Activated CD4-positive, alpha-beta T cell treated with anti-CD3 and anti-CD28 coated beads, Interleukin-2, amount 50 U/mL, for 1 hour (primary cell): ENCODE measurements around the gene ZNF425.
A peak's percentile ranks its signal among the peaks of the same experiment; 100 is the strongest.
"Not testable (repeated sequence)": the region's sequence is repeated elsewhere in the genome, so short reads cannot be mapped to it uniquely, and the experiment has no call there.

Source experiments
- DNase-seq: peaks from one replicate; pipeline ENCODE4 v3.0.0-alpha.2; 2020

The ZNF425 gene

GRCh38 chr7:149072438-149072775 lies 53.7 kb downstream of the ZNF425 start:
- no peak for DNase-seq

DNA sequence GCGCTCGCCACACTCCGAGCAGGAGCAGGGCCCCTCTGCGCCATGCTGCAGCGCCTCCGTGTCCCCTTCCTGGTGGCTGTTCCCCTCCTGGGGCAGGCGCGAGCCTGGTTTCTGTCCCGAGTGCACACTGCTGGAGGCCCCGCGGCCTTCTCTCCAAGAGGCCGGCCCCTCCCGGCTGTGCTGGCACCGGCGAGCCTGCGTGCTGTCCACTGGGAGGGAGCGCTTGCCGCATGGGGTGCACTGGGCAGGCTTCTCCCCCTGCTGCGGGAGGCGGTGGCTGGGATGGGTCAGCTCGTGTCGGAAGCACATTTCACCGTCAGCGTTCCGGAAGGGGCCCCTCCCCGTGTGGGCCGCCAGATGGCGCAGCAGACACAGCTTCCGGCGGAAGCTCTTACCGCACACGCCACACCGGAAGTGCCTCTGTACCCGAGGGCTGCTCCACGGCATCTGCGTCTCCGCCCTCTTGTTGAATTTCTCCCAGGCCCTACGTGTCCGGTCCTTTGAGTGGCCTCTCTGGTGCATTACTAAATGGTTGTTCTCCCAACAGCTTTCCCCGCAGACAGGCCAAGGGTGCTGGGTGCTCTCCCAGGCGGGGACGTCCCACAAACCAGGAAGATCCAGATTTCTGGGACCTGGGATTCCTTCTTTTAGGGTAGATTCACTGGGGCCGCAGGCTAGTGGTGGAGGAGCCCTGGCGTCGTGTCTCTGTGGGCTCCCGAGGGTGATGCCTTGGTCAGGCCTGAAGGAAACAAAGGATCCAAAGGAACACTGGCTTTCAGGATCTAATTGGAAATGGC lies 54.3 kb downstream of the ZNF425 start:
- peak; percentile 51 for DNase-seq

GRCh38 chr7:149071182-149071635 lies 54.9 kb downstream of the ZNF425 start:
- DNase-seq, result no peak

DNA sequence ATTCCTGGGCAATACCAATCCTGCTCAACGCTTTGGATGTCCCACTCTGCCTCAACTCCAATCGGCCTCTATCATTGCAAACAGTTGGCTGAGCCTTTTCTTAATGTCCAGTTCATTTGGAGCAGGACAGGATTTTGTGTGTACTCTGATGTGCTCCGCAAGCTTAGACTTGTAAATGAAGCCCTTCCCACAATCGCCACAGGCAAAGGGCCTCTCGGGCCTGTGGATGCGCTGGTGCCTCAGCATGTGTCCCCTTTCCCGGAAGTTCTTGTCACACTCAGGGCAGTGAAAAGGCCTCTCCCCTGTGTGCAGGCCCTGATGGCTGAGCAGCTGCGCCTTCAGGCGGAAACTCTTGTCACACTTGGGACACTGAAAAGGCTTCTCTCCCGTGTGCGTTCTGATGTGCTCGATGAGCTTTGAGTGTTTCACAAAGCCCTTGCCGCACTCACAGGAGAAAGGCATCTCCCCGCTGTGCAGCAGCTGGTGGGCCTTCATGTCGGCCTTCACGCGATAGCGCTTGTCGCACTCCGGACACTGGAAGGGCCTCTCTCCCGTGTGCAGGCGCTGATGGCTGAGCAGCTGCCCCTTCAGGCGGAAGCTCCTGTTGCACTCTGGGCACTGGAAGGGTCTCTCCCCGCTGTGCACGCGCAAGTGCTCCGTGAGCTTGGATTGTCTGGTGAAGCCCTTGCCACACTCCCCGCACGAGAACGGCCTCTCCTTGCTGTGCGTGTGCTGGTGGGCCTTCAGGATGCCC lies 55.6 kb downstream of the ZNF425 start:
- DNase-seq, result no peak

GRCh38 chr7:149067869-149068268 lies 58.3 kb downstream of the ZNF425 start:
- no peak for DNase-seq

DNA sequence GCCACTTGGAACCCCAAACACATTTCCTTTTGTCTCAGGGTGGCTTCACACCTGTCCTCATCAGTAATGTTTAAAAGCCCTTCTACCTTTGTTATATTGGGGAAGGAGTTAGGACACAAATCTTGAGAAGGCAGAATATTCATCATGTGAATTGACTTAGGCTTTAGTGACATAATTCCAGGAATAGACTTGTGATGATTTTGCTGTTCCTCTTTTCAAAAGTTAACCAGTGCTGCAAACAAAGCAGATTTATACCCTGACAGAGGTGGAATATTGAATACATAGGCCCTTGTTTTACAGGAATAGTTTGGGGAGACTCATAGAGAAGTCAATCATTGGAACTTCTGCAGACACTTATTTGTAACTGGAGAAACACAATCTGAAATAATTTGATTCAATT lies 62.6 kb downstream of the ZNF425 start:
- DNase-seq, result no peak

DNA sequence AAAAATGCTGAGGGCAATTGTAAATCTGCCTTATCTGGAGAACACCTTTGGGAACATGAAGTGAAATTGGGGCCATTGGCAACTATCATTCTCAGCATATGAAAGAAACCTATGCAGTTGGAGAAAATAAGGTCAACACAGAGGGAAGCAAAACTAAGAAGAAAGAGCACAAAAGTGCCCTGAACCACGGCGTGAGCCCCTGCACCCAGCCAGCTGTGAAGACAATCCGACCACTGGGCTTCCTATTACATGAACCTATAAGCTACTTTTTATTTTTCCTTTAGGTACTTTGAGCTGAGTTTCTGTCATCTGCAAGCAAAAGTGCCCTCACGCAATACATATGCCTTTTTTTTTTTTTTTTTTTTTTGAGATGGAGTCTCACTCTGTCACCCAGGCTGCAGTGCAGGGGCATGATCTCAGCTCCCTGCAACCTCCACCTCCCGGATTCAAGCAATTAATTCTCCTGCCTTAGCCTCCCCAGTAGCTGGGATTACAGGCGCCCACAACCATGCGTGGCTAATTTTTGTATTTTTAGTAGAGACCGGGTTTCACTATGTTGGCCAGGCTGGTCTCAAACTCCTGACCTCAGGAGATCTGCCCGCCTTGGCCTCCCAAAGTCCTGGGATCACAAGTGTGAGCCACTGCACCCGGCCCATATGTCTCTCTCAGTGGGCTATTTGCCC lies 63.8 kb downstream of the ZNF425 start:
- not testable (repeated sequence) for DNase-seq

- DNase-seq, result no peak
Observed at GRCh38 chr7:149060156-149060555, 66.0 kb downstream of the ZNF425 start.

DNA sequence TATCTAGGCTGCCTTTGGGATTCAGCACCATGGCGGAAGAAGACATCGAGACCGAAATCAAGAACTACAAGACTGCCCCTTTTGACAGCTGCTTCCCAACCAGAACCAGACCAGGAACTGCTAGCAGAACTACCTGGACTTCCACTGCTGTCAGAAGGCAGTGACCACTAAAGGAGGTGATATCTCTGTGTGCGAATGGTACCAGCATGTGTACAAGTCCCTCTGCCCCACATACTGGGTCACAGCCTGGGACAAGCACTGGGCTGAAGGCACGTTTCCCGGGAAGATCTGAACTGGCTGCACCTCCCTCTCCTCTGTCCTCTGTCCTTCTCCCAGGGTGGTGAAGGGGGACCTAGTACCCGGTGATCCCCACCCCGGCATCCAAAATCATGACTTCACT lies 72.2 kb downstream of the ZNF425 start:
- no peak for DNase-seq

- DNase-seq, result no peak
Observed at GRCh38 chr7:149053384-149053783, 72.7 kb downstream of the ZNF425 start.
